Measurements from ENCODE around the gene CEP19. TPM values are rescaled to one million over a fixed set of nuclear protein-coding genes. Genes with fewer than 3 reads are reported as not detected.
A peak's percentile ranks its signal among the peaks of the same experiment; 100 is the strongest.

The CEP19 gene
- polyA plus RNA-seq, 1 donor (not counting 4 experiments of a cell fraction or from before 2014, with no cell fraction given), result 3.1 TPM

- peak overlapping the region; percentile 99 for H3K4me2 ChIP-seq (ENCODE audit: control insufficient read depth, extremely low read depth, insufficient read depth, low read depth, low read length)
- peaks cover 11% of the 10 kb centered on the region for H3K79me2 ChIP-seq (ENCODE audit: control insufficient read depth, insufficient read depth, low read length)
- H3K36me3 ChIP-seq (ENCODE audit: control insufficient read depth in 2 of 2, extremely low read depth in 1 of 2, insufficient read depth in 2 of 2, low read length in 2 of 2), result peaks cover 0 to 3% of the 10 kb centered on the region in 2 experiments
- TF ChIP-seq CTCF (optimal IDR thresholded peaks at IDR 0.05 in 1 of 3, IDR thresholded peaks at IDR 0.05 in 1 of 3, conservative IDR thresholded peaks at IDR 0.05 in 1 of 3; ENCODE audit: extremely low read depth in 1 of 3, insufficient read depth in 2 of 3, low read length in 3 of 3) (no peak), EZH2 (IDR thresholded peaks at IDR 0.05; ENCODE audit: low read length) (no peak)
- no peaks in the 10 kb centered on the region for H3K9me3 ChIP-seq (ENCODE audit: control insufficient read depth, low read depth, low read length)
- H3K4me1 ChIP-seq (ENCODE audit: control insufficient read depth, extremely low read depth, insufficient read depth, low read length), result peaks cover 21% of the 10 kb centered on the region
- H3K9me1 ChIP-seq (ENCODE audit: control insufficient read depth, extremely low read depth, insufficient read depth, low read length), result no peaks in the 10 kb centered on the region
- peak; percentile 23 for FAIRE-seq
- no peaks in the 10 kb centered on the region for H3K27me3 ChIP-seq (ENCODE audit: control insufficient read depth, extremely low read depth, insufficient read depth, low read length)
- peak overlapping the region; percentile 91 for H3K9ac ChIP-seq (ENCODE audit: control insufficient read depth, extremely low read depth, insufficient read depth, low read length)
- dilution Hi-C loops (cut with MboI; ENCODE audit: extremely low pct_ligation_motif_present, low sequenced_read_pairs), result no loop called here
- DNase-seq (ENCODE audit: low read depth, low spot score), result no peak
- peak overlapping the region; percentile 98 for H2AFZ ChIP-seq (ENCODE audit: control insufficient read depth, low read length)
- no peaks in the 10 kb centered on the region for H4K20me1 ChIP-seq (ENCODE audit: control insufficient read depth, extremely low read depth, insufficient read depth, low read length)
- peak overlapping the region; percentile 81 for H3K27ac ChIP-seq (ENCODE audit: control insufficient read depth, insufficient read depth, low read length)
- peak overlapping the region; percentile 73 to 99 (median 83) for H3K4me3 ChIP-seq (ENCODE audit: control insufficient read depth in 2 of 3, extremely low read depth in 1 of 3, insufficient read depth in 2 of 3, low read depth in 1 of 3, low read length in 3 of 3)
Measured at GRCh38 chr3:196712514-196713413, 714 bp upstream of the CEP19 start.

- TF ChIP-seq CTCF (optimal IDR thresholded peaks at IDR 0.05 in 1 of 3, IDR thresholded peaks at IDR 0.05 in 1 of 3, conservative IDR thresholded peaks at IDR 0.05 in 1 of 3; ENCODE audit: extremely low read depth in 1 of 3, insufficient read depth in 2 of 3, low read length in 3 of 3) (no peak), EZH2 (IDR thresholded peaks at IDR 0.05; ENCODE audit: low read length) (no peak)
- Histone ChIP-seq H3K79me2 (ENCODE audit: control insufficient read depth, insufficient read depth, low read length) (peaks cover 6% of the 10 kb centered on the region), H2AFZ (ENCODE audit: control insufficient read depth, low read length) (no peak overlapping the region), H3K9me1 (ENCODE audit: control insufficient read depth, extremely low read depth, insufficient read depth, low read length) (no peaks in the 10 kb centered on the region), H3K9ac (ENCODE audit: control insufficient read depth, extremely low read depth, insufficient read depth, low read length) (no peak overlapping the region), H3K27me3 (ENCODE audit: control insufficient read depth, extremely low read depth, insufficient read depth, low read length) (no peaks in the 10 kb centered on the region), H3K4me1 (ENCODE audit: control insufficient read depth, extremely low read depth, insufficient read depth, low read length) (peaks cover 27% of the 10 kb centered on the region), H3K4me3 (ENCODE audit: control insufficient read depth in 2 of 3, extremely low read depth in 1 of 3, insufficient read depth in 2 of 3, low read depth in 1 of 3, low read length in 3 of 3) (peak overlapping the region in 2 of 3 experiments; percentile 3 to 9), H3K27ac (ENCODE audit: control insufficient read depth, insufficient read depth, low read length) (no peak overlapping the region), H3K36me3 (ENCODE audit: control insufficient read depth in 2 of 2, extremely low read depth in 1 of 2, insufficient read depth in 2 of 2, low read length in 2 of 2) (no peaks in the 10 kb centered on the region), H3K4me2 (ENCODE audit: control insufficient read depth, extremely low read depth, insufficient read depth, low read depth, low read length) (peak overlapping the region; percentile 75), H4K20me1 (ENCODE audit: control insufficient read depth, extremely low read depth, insufficient read depth, low read length) (no peaks in the 10 kb centered on the region), H3K9me3 (ENCODE audit: control insufficient read depth, low read depth, low read length) (no peaks in the 10 kb centered on the region)
- dilution Hi-C loops (cut with MboI; ENCODE audit: extremely low pct_ligation_motif_present, low sequenced_read_pairs), result no loop called here
- FAIRE-seq, result peak; percentile 83
- no peak for DNase-seq (ENCODE audit: low read depth, low spot score)
Measured at GRCh38 chr3:196708467-196708866, 3.6 kb downstream of the CEP19 start.

Measured in keratinocyte (primary cell).